Stimulated activated CD4-positive, alpha-beta T cell treated with anti-CD3 and anti-CD28 coated beads, Interleukin-4, amount 100 ng/mL, for 48 hours (primary cell): ENCODE data around the gene ARHGEF1.

Experiments
- DNase-seq, 2 donors: peaks; one replicate each; pipeline ENCODE4 v3.0.0-alpha.2; 2020; ENCODE audit warnings: low read depth in 2 of 2

The ARHGEF1 gene

DNA sequence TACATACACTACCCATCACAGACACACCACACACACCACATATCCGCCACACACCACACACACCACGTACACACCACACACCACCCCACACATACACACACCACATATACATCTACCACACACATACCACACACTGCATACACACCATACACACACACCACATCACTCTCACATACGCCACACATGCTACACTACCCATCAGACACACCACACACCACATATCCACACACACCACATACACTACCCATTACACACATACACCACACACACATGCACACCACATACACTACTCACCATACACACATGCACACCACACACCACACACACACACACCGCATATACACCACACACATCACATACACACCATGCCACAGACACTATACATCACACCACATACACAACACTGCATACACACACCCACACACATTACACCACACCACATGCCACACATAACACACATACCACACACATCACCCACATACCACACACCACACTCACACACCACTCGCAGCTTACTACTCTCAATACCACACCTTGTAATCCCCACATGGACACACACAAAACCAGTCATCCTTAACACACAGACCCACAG, 35.8 kb downstream of the ARHGEF1 start:
- DNase-seq: no peak

DNA sequence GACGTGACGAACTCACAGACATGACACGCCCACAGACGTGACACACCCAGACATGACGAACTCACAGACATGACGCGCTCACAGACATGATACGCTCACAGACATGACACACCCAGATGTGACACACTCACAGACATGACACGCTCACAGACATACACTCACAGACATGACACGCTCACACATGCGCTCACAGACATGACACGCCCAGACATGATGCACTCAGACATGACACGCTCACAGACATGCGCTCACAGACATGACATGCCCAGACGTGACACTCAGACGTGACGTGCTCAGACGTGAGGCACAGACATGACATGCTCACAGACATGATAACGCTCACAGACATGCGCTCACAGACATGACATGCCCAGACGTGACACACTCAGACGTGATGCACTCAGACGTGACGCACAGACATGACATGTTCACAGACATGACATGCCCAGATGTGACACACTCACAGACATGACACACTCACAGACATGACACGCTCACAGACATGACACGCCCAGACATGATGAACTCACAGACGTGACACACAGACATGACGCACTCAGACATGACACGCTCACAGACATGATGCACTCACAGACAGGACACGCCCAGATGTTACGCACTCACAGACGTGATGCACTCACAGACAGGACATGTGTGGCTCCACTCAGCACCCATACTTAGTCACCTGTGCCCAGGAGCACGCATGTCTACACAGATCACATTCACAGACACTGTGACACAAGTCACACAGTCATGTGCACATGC, 37.1 kb downstream of the ARHGEF1 start:
- DNase-seq: no peak

DNA sequence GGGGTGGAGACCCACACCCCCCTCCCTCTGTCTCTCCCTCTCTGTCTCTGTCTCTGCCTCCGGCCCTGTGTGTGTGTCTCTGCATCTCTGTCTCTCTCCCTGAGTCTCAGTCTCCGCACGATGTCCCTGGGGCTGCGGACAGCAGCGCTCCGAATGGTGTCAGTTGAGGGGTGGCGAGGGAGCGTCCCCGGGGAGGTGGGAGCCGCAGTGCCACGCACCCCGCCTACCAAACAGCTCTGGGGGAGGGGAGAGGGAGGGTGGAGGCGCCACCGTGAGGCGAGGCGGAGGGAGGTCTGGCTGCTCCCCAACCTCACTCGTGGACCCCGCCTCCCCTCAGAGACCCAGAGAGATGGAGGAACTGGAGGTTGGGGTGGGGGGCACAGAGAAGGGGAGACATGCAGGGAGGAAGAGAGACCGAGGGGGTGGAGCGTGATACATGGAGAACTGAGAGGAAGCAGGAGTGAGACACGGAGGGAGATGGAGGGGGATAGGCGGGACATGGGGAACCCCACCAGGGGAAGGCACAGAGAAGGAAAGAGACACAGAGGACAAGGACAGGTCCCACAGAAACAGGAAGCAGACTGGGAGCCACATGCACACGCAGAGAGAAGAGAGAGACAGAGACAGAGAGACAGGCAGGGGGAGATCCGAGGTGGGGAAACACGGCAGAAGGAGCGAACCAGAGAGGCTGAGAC, 38.0 kb downstream of the ARHGEF1 start:
- DNase-seq: no peak

GRCh38 chr19:41921577-41922576, 38.9 kb downstream of the ARHGEF1 start:
- DNase-seq: no peak

GRCh38 chr19:41922585-41922984, 39.6 kb downstream of the ARHGEF1 start:
- no peak for DNase-seq

- DNase-seq: no peak
Observed at GRCh38 chr19:41923045-41923788, 40.2 kb downstream of the ARHGEF1 start.

DNA sequence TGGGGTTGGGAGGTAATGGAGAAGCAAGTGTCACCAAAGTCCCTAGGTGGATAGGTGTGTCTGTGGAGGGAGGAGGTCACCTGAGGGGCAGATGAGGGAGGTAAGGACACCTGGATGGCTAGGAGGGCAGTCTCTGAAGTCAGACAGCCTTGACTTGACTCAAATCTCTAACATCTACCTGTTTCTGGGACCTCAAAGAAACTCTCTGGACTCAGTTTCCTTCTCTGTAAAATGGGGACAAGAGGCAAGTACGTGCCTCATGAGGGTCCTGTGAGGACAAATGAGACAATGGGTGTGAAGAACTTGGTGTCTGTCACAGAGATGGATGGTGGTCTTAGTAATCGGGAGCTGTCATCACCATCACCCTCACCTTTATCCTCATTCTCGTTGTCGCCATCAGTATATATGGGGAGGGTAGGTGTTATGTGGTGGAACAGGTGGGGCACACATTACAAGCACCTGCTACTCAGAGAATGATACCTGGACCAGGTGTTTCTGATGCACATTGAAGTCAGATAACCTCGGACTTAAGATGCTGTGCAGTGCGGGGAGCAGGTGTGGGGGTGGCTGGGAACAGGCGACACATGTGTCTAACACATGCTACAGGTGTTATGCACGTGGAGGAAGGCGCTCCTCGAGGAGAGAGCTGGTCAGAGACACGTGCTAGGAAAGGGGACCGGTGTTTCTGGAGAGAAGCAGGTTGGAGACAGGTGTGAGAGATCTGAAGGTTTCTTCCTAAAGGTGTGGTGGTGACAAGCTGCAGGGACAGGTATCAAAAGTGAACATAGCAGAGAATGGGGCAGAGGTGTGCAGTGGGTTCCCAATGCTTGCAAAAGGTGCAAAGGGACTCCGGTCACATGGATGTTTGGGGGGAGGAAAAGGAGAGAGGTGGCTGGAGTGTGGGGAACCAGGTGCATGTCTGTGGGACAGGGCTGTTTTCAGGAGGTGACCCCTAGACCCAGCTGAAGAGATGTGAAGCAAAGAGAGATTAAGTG, 41.5 kb downstream of the ARHGEF1 start:
- no peak for DNase-seq

- no peak for DNase-seq
Observed at GRCh38 chr19:41925208-41926003, 42.4 kb downstream of the ARHGEF1 start.

DNA sequence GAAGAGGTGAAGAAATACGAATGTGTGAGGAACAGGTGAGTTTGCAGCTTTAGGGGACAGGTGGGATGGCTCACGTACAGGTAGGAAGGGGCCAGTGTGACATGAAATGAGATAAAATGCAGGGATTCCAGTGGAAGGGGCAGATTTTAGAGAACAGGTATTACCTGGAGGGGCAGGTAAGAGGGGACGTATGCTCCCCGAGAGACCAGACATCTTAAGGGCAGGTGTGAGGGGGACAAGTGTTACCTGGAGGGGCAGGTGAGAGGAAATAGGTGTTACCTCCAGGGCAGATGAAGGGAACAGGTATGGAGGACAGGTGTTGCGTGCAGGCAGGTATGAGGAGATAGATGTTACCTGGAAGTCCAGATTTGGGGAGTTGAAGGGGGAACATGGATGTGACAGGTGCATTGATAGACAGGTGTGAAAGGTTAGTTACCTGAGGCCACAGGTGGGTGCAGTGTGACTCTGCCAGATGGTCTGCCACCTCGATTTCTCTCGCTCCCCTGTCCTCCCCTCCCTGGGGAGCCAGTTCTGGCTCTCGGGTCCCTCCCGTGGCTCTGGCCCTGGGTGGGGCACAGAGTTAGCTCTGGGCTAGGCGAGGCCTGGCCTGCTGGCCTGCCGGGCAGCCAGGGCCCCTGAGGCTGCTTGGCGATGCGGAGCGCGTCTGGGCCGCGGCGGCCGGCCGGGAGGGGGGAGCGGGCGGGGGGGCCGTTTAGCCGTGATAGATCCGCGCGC, 43.2 kb downstream of the ARHGEF1 start:
- DNase-seq: no peak

DNA sequence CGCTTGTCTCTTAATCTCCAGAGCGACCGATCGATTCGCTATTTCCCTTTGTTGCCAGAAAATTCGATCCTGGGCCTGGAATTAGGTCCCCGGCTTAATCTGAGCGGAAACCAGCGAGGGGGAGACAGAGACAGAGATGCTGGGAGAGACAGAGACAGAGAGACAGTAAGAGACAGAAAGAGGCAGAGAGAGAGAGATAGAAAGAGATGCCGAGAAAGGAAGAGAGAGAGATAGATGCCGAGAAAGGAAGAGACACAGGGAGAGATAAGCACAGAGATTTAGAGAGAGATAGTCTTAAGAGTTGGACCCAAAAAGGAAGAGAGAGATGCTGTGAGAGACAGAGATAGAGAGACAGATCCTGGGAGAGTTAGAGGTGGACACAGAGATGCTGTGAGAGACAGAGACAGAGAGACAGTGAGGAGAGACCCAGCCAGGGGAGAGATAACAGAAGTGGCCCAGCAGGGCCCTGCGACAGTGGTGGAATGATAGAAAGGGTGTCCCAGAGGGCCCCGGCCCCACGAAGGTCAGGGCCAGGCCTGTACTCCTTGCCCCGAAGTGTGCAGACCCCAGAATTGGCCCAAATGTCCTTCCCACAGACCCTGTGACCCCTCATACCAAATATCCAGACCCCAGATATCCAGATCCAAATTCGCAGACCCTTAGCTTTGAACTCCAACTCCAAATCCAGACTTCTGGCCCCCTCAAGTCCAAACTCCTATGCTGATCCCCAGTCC, 43.9 kb downstream of the ARHGEF1 start:
- no peak for DNase-seq

GRCh38 chr19:41927497-41928192, 44.7 kb downstream of the ARHGEF1 start:
- no peak for DNase-seq

GRCh38 chr19:41928221-41928683, 45.3 kb downstream of the ARHGEF1 start, which contains the start of gene ERFL:
Gene ERFL, minus strand, starts transcription at chr19:41928449. Its CDS starts 15,530 bp downstream, at chr19:41912919.
- DNase-seq: peak in 1 of 2 donors; percentile 25

DNA sequence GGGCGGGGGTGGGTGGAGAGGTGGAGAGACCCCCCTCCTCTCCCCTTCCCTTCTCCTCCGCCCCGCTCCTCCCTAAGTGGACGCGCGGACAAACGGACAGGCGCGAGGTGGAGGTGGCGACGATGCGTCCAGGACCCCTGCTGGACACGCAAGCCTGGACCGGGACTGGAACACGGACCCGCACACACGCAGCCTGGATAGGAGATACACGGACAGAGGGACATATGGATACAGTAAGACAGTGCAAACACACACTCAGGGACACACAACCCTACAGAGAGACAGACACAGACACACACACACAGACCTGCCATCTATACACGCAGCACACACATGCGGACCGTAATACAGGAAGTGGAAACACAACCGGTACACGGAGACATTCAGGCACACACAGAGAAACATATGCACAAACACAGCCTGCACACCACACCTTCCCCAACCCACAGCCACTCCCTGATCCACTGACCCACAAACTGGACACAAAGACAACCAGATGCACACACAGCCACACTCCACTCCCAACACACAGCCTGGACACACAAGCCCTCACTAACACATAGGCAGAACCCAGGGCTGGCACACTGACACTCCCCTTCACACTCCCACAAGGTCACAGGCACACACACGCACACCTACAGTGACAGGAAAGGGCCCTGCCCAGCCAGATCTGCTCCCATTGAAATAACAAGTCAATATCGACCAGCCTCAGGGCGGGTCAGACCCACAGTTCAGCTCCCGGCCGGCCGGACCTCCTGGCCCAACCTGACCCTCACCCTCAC, 46.0 kb downstream of the ARHGEF1 start:
- no peak for DNase-seq

- DNase-seq: no peak
Observed at GRCh38 chr19:41929536-41930071, 46.6 kb downstream of the ARHGEF1 start.

GRCh38 chr19:41930322-41930722, 47.3 kb downstream of the ARHGEF1 start:
- DNase-seq: no peak
